Mesodermal cell (in vitro differentiated cells): ENCODE results near the gene AATF. TPM values are rescaled to one million over a fixed set of nuclear protein-coding genes. Genes with fewer than 3 reads are reported as not detected.

ENCODE experiments used
- H3K27ac ChIP-seq: 2 replicates; pipeline ENCODE4 v1.7.0; 2013; ENCODE audit warnings: mild to moderate bottlenecking, low read depth, low read length, moderate library complexity; ENCODE audit not compliant: severe bottlenecking
- H3K36me3 ChIP-seq: 2 replicates; pipeline ENCODE4 v1.7.1; 2013; ENCODE audit warnings: mild to moderate bottlenecking, low read length, moderate library complexity; ENCODE audit not compliant: control insufficient read depth, insufficient read depth
- H3K4me1 ChIP-seq: one replicate; pipeline ENCODE4 v1.7.1; 2013; ENCODE audit warnings: mild to moderate bottlenecking, low read length; ENCODE audit not compliant: insufficient read depth, control insufficient read depth, poor library complexity, severe bottlenecking
- H3K4me3 ChIP-seq: 2 replicates; pipeline ENCODE4 v1.7.0; 2013; ENCODE audit warnings: low read length, control low read depth, mild to moderate bottlenecking; ENCODE audit not compliant: insufficient read depth, poor library complexity, severe bottlenecking; ENCODE audit errors: extremely low read depth
- H3K9me3 ChIP-seq: 2 replicates; pipeline ENCODE4 v1.7.1; 2013; ENCODE audit warnings: mild to moderate bottlenecking, low read length, moderate library complexity; ENCODE audit not compliant: control insufficient read depth
- WGBS, 2 experiments: methylation state at CpG; one replicate each; pipeline ENCODE4 v1.1.5; 2013; ENCODE audit warnings: missing lambda C conversion rate in 2 of 2; ENCODE audit not compliant: insufficient coverage in 2 of 2; 5-methylcytosine and 5-hydroxymethylcytosine counted together
- polyA plus RNA-seq, 2 experiments: library from polyadenylated mRNA; stranded (reverse); fragments of 50-300 nt; gene quantifications; one replicate each; pipeline ENCODE4 v1.2.3, GENCODE V29; 2013

AATF gene, protein sequence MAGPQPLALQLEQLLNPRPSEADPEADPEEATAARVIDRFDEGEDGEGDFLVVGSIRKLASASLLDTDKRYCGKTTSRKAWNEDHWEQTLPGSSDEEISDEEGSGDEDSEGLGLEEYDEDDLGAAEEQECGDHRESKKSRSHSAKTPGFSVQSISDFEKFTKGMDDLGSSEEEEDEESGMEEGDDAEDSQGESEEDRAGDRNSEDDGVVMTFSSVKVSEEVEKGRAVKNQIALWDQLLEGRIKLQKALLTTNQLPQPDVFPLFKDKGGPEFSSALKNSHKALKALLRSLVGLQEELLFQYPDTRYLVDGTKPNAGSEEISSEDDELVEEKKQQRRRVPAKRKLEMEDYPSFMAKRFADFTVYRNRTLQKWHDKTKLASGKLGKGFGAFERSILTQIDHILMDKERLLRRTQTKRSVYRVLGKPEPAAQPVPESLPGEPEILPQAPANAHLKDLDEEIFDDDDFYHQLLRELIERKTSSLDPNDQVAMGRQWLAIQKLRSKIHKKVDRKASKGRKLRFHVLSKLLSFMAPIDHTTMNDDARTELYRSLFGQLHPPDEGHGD
- 32.4 TPM for polyA plus RNA-seq (2013, experiment 1 of 2)
- polyA plus RNA-seq (2013, experiment 2 of 2) = 28.9 TPM

- H3K4me3 ChIP-seq = peak within 1 kb of the TSS; percentile 68
- H3K4me1 ChIP-seq = no peaks in the 10 kb centered on the region
- H3K36me3 ChIP-seq = peaks cover 36% of the 10 kb centered on the region
- H3K9me3 ChIP-seq = no peaks in the 10 kb centered on the region
- 0% methylated on average over 75 to 83 of the region's 90 CpGs for whole genome bisulfite sequencing, 2 experiments
- H3K27ac ChIP-seq = peak within 1 kb of the TSS; percentile 90
Measured at GRCh38 chr17:36948717-36949460, at the start of gene AATF. Gene AATF, plus strand, starts transcription at chr17:36948954. Its CDS starts 172 bp downstream, at chr17:36949126.

DNA sequence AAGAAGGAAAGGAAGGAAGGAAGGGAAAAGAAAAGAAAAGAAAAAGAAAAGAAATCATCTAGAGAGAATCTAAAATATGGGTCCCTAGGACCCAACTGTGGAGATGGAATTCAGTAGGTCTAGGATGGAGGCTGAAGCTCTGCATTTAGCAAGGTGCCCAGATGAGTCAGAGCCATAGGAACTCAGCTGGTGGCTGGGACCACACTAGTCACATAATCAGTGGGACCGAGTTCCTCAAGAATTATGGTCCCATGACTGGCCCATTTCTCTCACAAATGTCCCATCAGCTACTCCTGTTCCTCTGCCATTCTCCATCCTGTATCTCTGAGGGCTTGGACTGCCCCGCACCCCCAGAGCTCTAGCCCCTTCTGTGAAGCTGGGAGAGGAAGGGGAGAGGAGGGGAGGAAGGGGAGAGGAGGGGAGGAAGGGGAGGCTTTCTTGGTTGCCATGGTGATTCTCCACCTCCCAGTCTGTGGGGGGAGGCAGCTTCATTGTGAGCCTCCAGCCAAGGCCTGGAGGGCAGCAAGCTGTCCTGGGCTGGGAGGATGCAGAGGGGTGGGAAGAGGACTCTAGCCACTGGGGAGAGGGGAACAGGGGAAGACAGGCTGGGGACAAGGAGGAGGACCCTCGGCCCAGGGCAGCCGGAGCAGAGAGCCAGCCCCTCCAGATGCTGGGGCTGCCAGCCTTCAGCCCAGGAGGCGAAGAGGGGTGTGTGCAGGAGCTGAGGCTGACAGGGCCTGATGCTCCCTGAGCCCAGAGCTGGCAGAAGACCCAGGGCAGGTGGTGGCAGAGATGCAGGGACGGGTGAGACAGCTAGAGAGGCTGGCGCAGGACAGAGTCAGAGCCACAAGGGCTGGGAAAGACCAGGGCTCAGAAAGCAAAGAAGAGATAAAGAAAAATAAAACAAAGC is 49.2 kb upstream of the AATF start:
- no peak overlapping the region for H3K27ac ChIP-seq
- H3K36me3 ChIP-seq = no peaks in the 10 kb centered on the region
- 58 to 62% methylated on average over 4 to 5 of the region's 7 CpGs for WGBS, 2 experiments
- H3K9me3 ChIP-seq = no peaks in the 10 kb centered on the region
- H3K4me3 ChIP-seq = no peak overlapping the region
- H3K4me1 ChIP-seq = peaks cover 23% of the 10 kb centered on the region

DNA sequence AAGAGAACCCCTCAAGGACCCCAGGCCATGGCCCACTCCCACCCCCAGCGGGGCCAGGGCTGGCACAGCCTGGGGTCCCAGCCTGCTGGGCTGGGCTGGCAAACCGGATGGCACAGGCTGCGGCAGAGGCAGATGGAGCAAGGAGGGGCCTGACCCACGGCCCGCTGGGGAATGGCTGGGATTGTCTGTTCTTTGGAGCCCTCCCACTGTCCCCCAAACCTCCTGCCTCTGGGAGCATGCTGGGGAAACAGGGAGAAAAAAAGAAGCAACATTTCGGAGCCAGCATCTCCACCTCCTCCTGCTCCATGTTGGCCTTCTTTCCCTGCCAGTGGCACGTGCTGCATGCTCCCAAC is 48.6 kb upstream of the AATF start:
- Histone ChIP-seq H3K27ac (no peak overlapping the region), H3K9me3 (no peaks in the 10 kb centered on the region), H3K36me3 (no peaks in the 10 kb centered on the region), H3K4me3 (no peak overlapping the region), H3K4me1 (peaks cover 23% of the 10 kb centered on the region)
- 100% methylated on average over 1 of the region's 7 CpGs for WGBS, 2 experiments

GRCh38 chr17:36901506-36901905 is 47.2 kb upstream of the AATF start:
- Histone ChIP-seq H3K4me1 (peaks cover 23% of the 10 kb centered on the region), H3K4me3 (no peak overlapping the region), H3K27ac (no peak overlapping the region), H3K9me3 (no peaks in the 10 kb centered on the region), H3K36me3 (no peaks in the 10 kb centered on the region)
- WGBS, 2 experiments = 48 to 56% methylated on average over 7 to 8 of the region's 14 CpGs

- H3K4me1 ChIP-seq = no peaks in the 10 kb centered on the region
- no peaks in the 10 kb centered on the region for H3K9me3 ChIP-seq
- 88 to 90% methylated on average over 8 to 9 of the region's 10 CpGs for WGBS, 2 experiments
- no peak overlapping the region for H3K27ac ChIP-seq
- H3K36me3 ChIP-seq = no peaks in the 10 kb centered on the region
- no peak overlapping the region for H3K4me3 ChIP-seq
Measured at GRCh38 chr17:36907407-36907806, 41.3 kb upstream of the AATF start.

GRCh38 chr17:36910513-36910912 is 38.2 kb upstream of the AATF start:
- no peaks in the 10 kb centered on the region for H3K36me3 ChIP-seq
- no peaks in the 10 kb centered on the region for H3K9me3 ChIP-seq
- WGBS, 2 experiments = 67 to 80% methylated on average over 1 to 2 of the region's 5 CpGs
- no peak overlapping the region for H3K27ac ChIP-seq
- H3K4me1 ChIP-seq = no peaks in the 10 kb centered on the region
- H3K4me3 ChIP-seq = no peak overlapping the region

GRCh38 chr17:36911001-36911400 is 37.8 kb upstream of the AATF start:
- no peaks in the 10 kb centered on the region for H3K4me1 ChIP-seq
- H3K9me3 ChIP-seq = no peaks in the 10 kb centered on the region
- no peaks in the 10 kb centered on the region for H3K36me3 ChIP-seq
- H3K27ac ChIP-seq = no peak overlapping the region
- no peak overlapping the region for H3K4me3 ChIP-seq
- WGBS, 2 experiments = 80 to 90% methylated on average over 1 to 2 of the region's 3 CpGs

- 57 to 63% methylated on average over 1 to 4 of the region's 5 CpGs for WGBS, 2 experiments
- Histone ChIP-seq H3K4me1 (peaks cover 2% of the 10 kb centered on the region), H3K9me3 (no peaks in the 10 kb centered on the region), H3K27ac (no peak overlapping the region), H3K36me3 (no peaks in the 10 kb centered on the region), H3K4me3 (no peak overlapping the region)
Measured at GRCh38 chr17:36913132-36913531, 35.6 kb upstream of the AATF start.

- no peaks in the 10 kb centered on the region for H3K9me3 ChIP-seq
- 10 to 33% methylated on average over 1 of the region's 3 CpGs for WGBS, 2 experiments
- H3K4me3 ChIP-seq = no peak overlapping the region
- peaks cover 44% of the 10 kb centered on the region for H3K4me1 ChIP-seq
- H3K36me3 ChIP-seq = no peaks in the 10 kb centered on the region
- H3K27ac ChIP-seq = no peak overlapping the region
Measured at GRCh38 chr17:36918211-36918691, 30.5 kb upstream of the AATF start.

DNA sequence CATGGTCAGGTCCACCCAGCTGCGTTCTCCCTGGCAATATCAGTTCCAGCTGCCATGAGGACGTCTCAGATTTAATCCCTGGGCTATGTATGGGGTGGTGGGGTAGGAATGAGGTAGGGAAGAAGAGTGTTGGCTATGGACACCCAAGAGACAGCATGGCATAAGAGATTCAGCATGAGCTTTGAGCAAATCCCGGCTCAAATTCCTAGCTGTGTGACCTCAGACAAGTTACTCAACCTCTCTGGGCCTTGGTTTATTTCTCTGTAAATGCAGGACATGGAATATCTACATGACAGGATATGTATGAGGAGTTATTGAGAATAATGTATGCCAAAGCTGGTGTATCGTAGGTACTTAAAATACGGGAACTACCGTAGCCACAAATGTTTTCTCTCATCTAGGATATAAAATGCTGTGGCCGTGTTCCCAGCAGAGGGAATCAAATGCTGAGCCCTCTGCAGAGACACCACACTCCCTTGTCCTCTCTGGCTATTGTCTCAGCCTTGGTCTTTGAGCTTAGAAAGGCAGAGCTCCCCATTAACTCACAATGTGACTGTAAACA is 29.3 kb upstream of the AATF start:
- peaks cover 54% of the 10 kb centered on the region for H3K4me1 ChIP-seq

More for the DNA sequence above, 29.3 kb upstream of the AATF start:
- H3K9me3 ChIP-seq = no peaks in the 10 kb centered on the region
- no peak overlapping the region for H3K4me3 ChIP-seq
- WGBS, 2 experiments = 78 to 83% methylated on average over 5 to 6 of the region's 7 CpGs
- H3K27ac ChIP-seq = peak overlapping the region; percentile 80
- no peaks in the 10 kb centered on the region for H3K36me3 ChIP-seq
